ENCODE data around the gene METRNL. TPM values are rescaled to one million over a fixed set of nuclear protein-coding genes. Genes with fewer than 3 reads are reported as not detected.

The METRNL gene
- total RNA-seq, 1 experiment from 2014 or later: 29.0 TPM

DNA sequence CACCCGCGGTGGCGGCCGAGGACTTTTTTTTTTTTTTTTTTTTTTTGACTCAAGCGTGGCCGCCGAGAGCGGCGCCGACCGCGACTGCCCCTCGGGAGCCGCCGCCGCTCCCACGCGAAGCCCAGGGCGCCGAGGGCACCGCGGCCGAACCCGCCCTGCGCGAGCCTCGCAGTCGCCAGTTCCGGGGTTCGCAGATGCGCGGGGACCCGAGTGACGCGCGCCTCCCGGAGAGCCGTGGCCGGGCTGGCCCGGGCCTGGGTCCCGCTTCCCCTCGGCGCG, 1.1 kb downstream of the METRNL start:
- peaks cover 23% of the 10 kb centered on the region for H3K27me3 Mint-ChIP-seq (ENCODE audit: unreplicated experiment)
- intact Hi-C loops (cut with micrococcal nuclease; ENCODE audit: unreplicated experiment): no loop called here
- no peak for DNase-seq
- BruUV-seq (replicated peaks): no TSS peak
- H3K4me1 Mint-ChIP-seq (ENCODE audit: low read depth, unreplicated experiment): peaks cover 42% of the 10 kb centered on the region
- CTCF ChIA-PET: no interaction called here
- H3K9me3 Mint-ChIP-seq (ENCODE audit: low read depth, unreplicated experiment): no peaks in the 10 kb centered on the region
- TF ChIP-seq, protein P1, sequence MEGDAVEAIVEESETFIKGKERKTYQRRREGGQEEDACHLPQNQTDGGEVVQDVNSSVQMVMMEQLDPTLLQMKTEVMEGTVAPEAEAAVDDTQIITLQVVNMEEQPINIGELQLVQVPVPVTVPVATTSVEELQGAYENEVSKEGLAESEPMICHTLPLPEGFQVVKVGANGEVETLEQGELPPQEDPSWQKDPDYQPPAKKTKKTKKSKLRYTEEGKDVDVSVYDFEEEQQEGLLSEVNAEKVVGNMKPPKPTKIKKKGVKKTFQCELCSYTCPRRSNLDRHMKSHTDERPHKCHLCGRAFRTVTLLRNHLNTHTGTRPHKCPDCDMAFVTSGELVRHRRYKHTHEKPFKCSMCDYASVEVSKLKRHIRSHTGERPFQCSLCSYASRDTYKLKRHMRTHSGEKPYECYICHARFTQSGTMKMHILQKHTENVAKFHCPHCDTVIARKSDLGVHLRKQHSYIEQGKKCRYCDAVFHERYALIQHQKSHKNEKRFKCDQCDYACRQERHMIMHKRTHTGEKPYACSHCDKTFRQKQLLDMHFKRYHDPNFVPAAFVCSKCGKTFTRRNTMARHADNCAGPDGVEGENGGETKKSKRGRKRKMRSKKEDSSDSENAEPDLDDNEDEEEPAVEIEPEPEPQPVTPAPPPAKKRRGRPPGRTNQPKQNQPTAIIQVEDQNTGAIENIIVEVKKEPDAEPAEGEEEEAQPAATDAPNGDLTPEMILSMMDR (IDR thresholded peaks at IDR 0.05; ENCODE audit: unreplicated experiment): no peak
- peaks cover 47% of the 10 kb centered on the region for H3K36me3 Mint-ChIP-seq (ENCODE audit: insufficient read depth, unreplicated experiment)
- H3K27ac Mint-ChIP-seq (ENCODE audit: unreplicated experiment): no peak overlapping the region
- H3K4me3 Mint-ChIP-seq (ENCODE audit: low read depth, unreplicated experiment): no peak overlapping the region

DNA sequence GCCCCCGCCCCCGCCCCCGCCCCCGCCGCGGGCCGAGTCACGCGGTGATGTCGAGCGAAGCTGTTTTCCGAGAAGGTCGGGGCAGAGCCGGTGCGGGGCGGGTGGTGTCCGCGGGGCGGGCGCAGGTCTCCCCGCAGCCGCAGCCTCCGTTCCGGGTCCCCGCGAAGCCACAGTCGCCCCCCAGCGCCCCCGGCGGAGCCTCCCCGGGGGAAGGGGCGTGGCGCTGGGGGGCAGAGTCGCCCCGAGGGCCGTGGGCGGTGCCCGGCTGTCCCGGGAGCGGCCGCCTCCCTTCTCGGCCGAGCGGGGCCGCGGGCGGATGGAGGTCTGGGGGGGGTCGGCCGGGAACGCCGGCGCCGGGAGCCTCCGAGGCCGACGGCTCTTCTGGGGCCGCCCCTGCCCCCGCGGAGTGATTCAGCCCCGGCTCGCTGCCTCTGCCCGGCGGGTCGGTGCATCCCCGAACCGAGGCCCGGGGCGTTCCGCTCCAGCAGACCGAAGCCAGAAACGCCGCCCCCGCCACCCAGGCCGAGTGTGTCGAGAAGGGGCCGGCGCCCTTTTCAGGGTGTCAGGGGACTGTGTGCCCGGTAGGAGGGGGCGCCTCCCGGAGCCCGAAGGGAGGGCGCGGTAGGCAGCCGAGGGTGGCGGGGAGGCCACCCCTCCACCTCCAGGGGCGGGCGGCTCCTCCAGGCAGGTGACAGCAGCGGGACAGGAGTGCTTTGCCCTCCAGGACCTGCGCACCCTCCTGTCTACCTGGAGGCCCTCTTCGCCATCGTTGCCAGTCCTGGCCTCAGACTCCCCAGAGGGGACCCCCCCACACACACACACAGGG, 1.7 kb downstream of the METRNL start:
- intact Hi-C loops (cut with micrococcal nuclease; ENCODE audit: unreplicated experiment): no loop called here
- TF ChIP-seq, protein P1 (IDR thresholded peaks at IDR 0.05; ENCODE audit: unreplicated experiment): no peak
- BruUV-seq (replicated peaks): no TSS peak
- peak overlapping the region; percentile 56 for H3K4me3 Mint-ChIP-seq (ENCODE audit: low read depth, unreplicated experiment)
- H3K4me1 Mint-ChIP-seq (ENCODE audit: low read depth, unreplicated experiment): peaks cover 42% of the 10 kb centered on the region
- H3K9me3 Mint-ChIP-seq (ENCODE audit: low read depth, unreplicated experiment): no peaks in the 10 kb centered on the region
- DNase-seq: no peak
- no peak overlapping the region for H3K27ac Mint-ChIP-seq (ENCODE audit: unreplicated experiment)
- H3K27me3 Mint-ChIP-seq (ENCODE audit: unreplicated experiment): peaks cover 23% of the 10 kb centered on the region
- CTCF ChIA-PET: no interaction called here
- peaks cover 47% of the 10 kb centered on the region for H3K36me3 Mint-ChIP-seq (ENCODE audit: insufficient read depth, unreplicated experiment)

DNA sequence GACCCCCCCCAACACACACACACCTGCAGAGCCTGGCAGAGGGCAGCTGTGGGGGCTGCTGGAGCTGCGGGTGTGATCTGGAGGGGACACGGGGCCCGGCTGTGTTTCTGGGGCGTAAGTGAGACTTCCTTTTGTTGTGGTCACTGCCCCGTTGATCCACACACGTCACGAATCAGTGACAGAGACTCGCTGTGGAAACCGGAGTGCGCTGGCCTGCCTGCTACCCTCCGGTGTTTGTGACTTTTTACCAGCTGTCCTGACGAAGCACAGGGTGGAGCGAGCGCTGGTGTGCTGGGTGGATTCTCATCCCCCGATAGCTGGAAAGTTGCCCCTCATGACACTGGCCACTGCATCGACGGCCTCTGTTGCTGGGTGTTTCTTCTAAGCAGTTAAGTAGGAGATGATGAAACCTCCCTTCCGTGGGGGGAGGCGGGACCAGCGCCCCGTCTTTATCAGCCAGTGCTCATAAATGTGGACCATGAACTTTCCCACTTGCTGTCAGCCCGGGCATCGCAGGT, 2.3 kb downstream of the METRNL start:
- CTCF ChIA-PET: no interaction called here
- BruUV-seq (replicated peaks): no TSS peak
- H3K27ac Mint-ChIP-seq (ENCODE audit: unreplicated experiment): no peak overlapping the region

DNA sequence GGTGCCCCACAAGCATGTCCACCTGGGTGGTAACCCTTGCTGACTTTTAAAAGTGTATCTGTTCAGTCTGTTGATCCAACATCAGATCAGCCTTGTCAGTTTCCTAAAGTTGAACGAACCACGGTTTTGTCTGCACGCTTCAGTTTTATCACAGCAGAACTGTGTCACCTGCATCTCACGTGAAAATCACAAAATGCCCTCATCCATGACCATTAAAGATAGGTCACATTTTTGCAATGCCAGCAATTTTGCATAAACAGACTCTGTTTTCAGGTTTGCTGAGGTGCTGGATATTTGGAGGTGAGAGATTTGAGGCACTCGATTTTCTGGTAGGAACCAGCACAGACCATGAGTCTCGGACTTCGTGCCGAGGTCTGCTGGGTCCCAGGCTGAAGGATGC, 3.0 kb downstream of the METRNL start:
- intact Hi-C loops (cut with micrococcal nuclease; ENCODE audit: unreplicated experiment): no loop called here
- CTCF ChIA-PET: no interaction called here
- peaks cover 10% of the 10 kb centered on the region for H3K27me3 Mint-ChIP-seq (ENCODE audit: unreplicated experiment)
- DNase-seq: no peak
- peak overlapping the region; percentile 56 for H3K4me3 Mint-ChIP-seq (ENCODE audit: low read depth, unreplicated experiment)
- H3K27ac Mint-ChIP-seq (ENCODE audit: unreplicated experiment): peak overlapping the region; percentile 39
- no peaks in the 10 kb centered on the region for H3K9me3 Mint-ChIP-seq (ENCODE audit: low read depth, unreplicated experiment)
- H3K36me3 Mint-ChIP-seq (ENCODE audit: insufficient read depth, unreplicated experiment): peaks cover 47% of the 10 kb centered on the region
- TSS peak; percentile 57 for BruUV-seq (replicated peaks)
- TF ChIP-seq, protein P1 (IDR thresholded peaks at IDR 0.05; ENCODE audit: unreplicated experiment): no peak
- H3K4me1 Mint-ChIP-seq (ENCODE audit: low read depth, unreplicated experiment): peaks cover 36% of the 10 kb centered on the region

More for the DNA sequence above, 2.3 kb downstream of the METRNL start:
- TF ChIP-seq, protein P1 (IDR thresholded peaks at IDR 0.05; ENCODE audit: unreplicated experiment): no peak
- peaks cover 47% of the 10 kb centered on the region for H3K36me3 Mint-ChIP-seq (ENCODE audit: insufficient read depth, unreplicated experiment)
- H3K9me3 Mint-ChIP-seq (ENCODE audit: low read depth, unreplicated experiment): no peaks in the 10 kb centered on the region
- peak overlapping the region; percentile 56 for H3K4me3 Mint-ChIP-seq (ENCODE audit: low read depth, unreplicated experiment)
- peaks cover 42% of the 10 kb centered on the region for H3K4me1 Mint-ChIP-seq (ENCODE audit: low read depth, unreplicated experiment)
- DNase-seq: no peak
- peaks cover 17% of the 10 kb centered on the region for H3K27me3 Mint-ChIP-seq (ENCODE audit: unreplicated experiment)
- intact Hi-C loops (cut with micrococcal nuclease; ENCODE audit: unreplicated experiment): no loop called here

All from Calu3 (cell line).